Caco-2 (cell line): Measurements from ENCODE around the gene SEPTIN3. TPM values are rescaled to one million over a fixed set of nuclear protein-coding genes. Genes with fewer than 3 reads are reported as not detected.
A peak's percentile ranks its signal among the peaks of the same experiment; 100 is the strongest.

ENCODE experiments used
- BruUV-seq: library from RNA; stranded (reverse); fragments of 400-500 nt; replicated peaks from 2 replicates; lab custom pipeline; 2021; lab: Mats Ljungman, UMichigan
- CTCF ChIA-PET: fragments of 300-600 bp; sonication (Branson Sonifier 250); formaldehyde crosslinking; loops from one replicate; lab custom pipeline; 2022; ENCODE audit warnings: antibody characterized with exemption; lab: Charles Lee
- POLR2A ChIA-PET: fragments of 300-600 bp; sonication (Branson Sonifier 250); formaldehyde crosslinking; loops from one replicate; lab custom pipeline; 2022; ENCODE audit warnings: antibody characterized with exemption; lab: Charles Lee
- DNase-seq, 2 experiments: peaks; one replicate each; pipeline versions ENCODE4 v3.0.0 to v3.0.0-alpha.2; 2020 to 2022
- H3K27me3 ChIP-seq: replicated peaks from 2 replicates; pipeline ENCODE4 v1.6.0; 2011; ENCODE audit warnings: low read length; ENCODE audit not compliant: control insufficient read depth, insufficient read depth
- H3K36me3 ChIP-seq: 2 replicates; pipeline ENCODE4 v1.5.1; 2011; ENCODE audit warnings: low read length; ENCODE audit not compliant: control insufficient read depth, insufficient read depth
- H3K4me1 ChIP-seq: fragments of 250-450 bp; sonication (Bioruptor Pico); 2 replicates; pipeline ENCODE4 v1.5.1; 2020; ENCODE audit warnings: mild to moderate bottlenecking
- H3K4me3 ChIP-seq: 2 replicates; pipeline ENCODE4 v1.5.1; 2011; ENCODE audit warnings: low read depth, mild to moderate bottlenecking, control low read depth, low read length
- H3K9me3 ChIP-seq: fragments of 250-450 bp; sonication (Bioruptor Pico); 2 replicates; pipeline ENCODE4 v1.5.1; 2020; ENCODE audit warnings: mild to moderate bottlenecking, moderate library complexity
- H3K27ac Mint-ChIP-seq: one replicate; pipeline ENCODE4 v1.8.0; 2022; ENCODE audit warnings: mixed read lengths; ENCODE audit not compliant: unreplicated experiment
- H3K27me3 Mint-ChIP-seq: one replicate; pipeline ENCODE4 v1.8.0; 2022; ENCODE audit warnings: mixed read lengths; ENCODE audit not compliant: insufficient read depth, unreplicated experiment
- H3K36me3 Mint-ChIP-seq: one replicate; pipeline ENCODE4 v1.8.0; 2022; ENCODE audit warnings: mild to moderate bottlenecking, mixed read lengths; ENCODE audit not compliant: insufficient read depth, unreplicated experiment
- H3K4me1 Mint-ChIP-seq: one replicate; pipeline ENCODE4 v1.8.0; 2022; ENCODE audit warnings: low read depth, mixed read lengths; ENCODE audit not compliant: unreplicated experiment
- H3K4me3 Mint-ChIP-seq: one replicate; pipeline ENCODE4 v1.8.0; 2022; ENCODE audit warnings: mild to moderate bottlenecking, moderate library complexity, mixed read lengths; ENCODE audit not compliant: unreplicated experiment
- H3K9me3 Mint-ChIP-seq: one replicate; pipeline ENCODE4 v1.8.0; 2022; ENCODE audit warnings: mixed read lengths; ENCODE audit not compliant: unreplicated experiment
- CTCF ChIP-seq, 2 experiments: fragments of 200-600 bp in 1 of 2; IDR thresholded peaks; 1 replicate in 1 of 2; 2 replicates in 1 of 2; pipeline versions ENCODE4 v1.5.1 to v1.8.0; 2011 to 2022; ENCODE audit warnings: antibody characterized with exemption in 1 of 2, control low read depth in 1 of 2, inconsistent platforms in 1 of 2, low read depth in 1 of 2, low read length in 1 of 2, mild to moderate bottlenecking in 1 of 2, moderate library complexity in 1 of 2; ENCODE audit not compliant: insufficient read depth in 1 of 2, severe bottlenecking in 1 of 2, unreplicated experiment in 1 of 2
- intact Hi-C: fragments of 100-400 bp; cut with micrococcal nuclease; formaldehyde crosslinking; loops from one replicate; pipeline ENCODE4 v1.10.0; 2022; ENCODE audit not compliant: unreplicated experiment
- total RNA-seq: library from RNA; stranded (reverse); gene quantifications from 2 replicates; pipeline ENCODE4 v1.2.3, GENCODE V29; 2022

Gene SEPTIN3
- total RNA-seq, 1 experiment from 2014 or later = 2.2 TPM

GRCh38 chr22:41966225-41966606, 3.0 kb upstream of the SEPTIN3 start:
- H3K36me3 Mint-ChIP-seq = no peaks in the 10 kb centered on the region
- ChIA-PET POLR2A (no interaction called here), CTCF (interaction anchor here (0.8 kb wide), 1 partner anchor 19 kb away, joined by 4 read pairs; the partner anchor contains the start of gene CENPM)
- BruUV-seq = no TSS peak
- no peak for TF ChIP-seq CTCF (IDR thresholded peaks at IDR 0.05; ENCODE audit: insufficient read depth in 1 of 2, low read depth in 1 of 2, low read length in 1 of 2, severe bottlenecking in 1 of 2, unreplicated experiment in 1 of 2)
- H3K4me3 Mint-ChIP-seq = no peak overlapping the region
- Histone ChIP-seq H3K9me3 (no peaks in the 10 kb centered on the region), H3K27me3 (no peaks in the 10 kb centered on the region), H3K4me3 (no peak overlapping the region), H3K36me3 (no peaks in the 10 kb centered on the region), H3K4me1 (no peaks in the 10 kb centered on the region)
- H3K9me3 Mint-ChIP-seq = no peaks in the 10 kb centered on the region
- H3K27ac Mint-ChIP-seq = no peak overlapping the region
- no peaks in the 10 kb centered on the region for H3K4me1 Mint-ChIP-seq
- intact Hi-C loops = loop anchor here (1.0 to 5.0 kb wide), 4 partner anchors 106 to 151 kb away; partner anchors contain the start of genes NAGA, NDUFA6 and PHETA2
- H3K27me3 Mint-ChIP-seq = no peaks in the 10 kb centered on the region
- no peak for DNase-seq

- H3K4me3 Mint-ChIP-seq = no peak overlapping the region
- POLR2A ChIA-PET = interaction anchor here (0.5 kb wide), 1 partner anchor 179 kb away, joined by 3 read pairs; no protein-coding TSS in a partner anchor
Observed at GRCh38 chr22:41966607-41967240, 2.5 kb upstream of the SEPTIN3 start.

More at GRCh38 chr22:41966607-41967240, 2.5 kb upstream of the SEPTIN3 start:
- Histone ChIP-seq H3K4me1 (no peaks in the 10 kb centered on the region), H3K9me3 (no peaks in the 10 kb centered on the region), H3K27me3 (no peaks in the 10 kb centered on the region), H3K36me3 (no peaks in the 10 kb centered on the region), H3K4me3 (no peak overlapping the region)
- intact Hi-C loops = loop anchor here (1.0 to 5.0 kb wide), 4 partner anchors 106 to 151 kb away; partner anchors contain the start of genes NAGA, NDUFA6 and PHETA2
- peak in 1 of 2 experiments; percentile 41 for TF ChIP-seq CTCF (IDR thresholded peaks at IDR 0.05; ENCODE audit: insufficient read depth in 1 of 2, low read depth in 1 of 2, low read length in 1 of 2, severe bottlenecking in 1 of 2, unreplicated experiment in 1 of 2)
- CTCF ChIA-PET = interaction anchor here (0.8 kb wide), 1 partner anchor 20 kb away, joined by 4 read pairs; the partner anchor contains the start of gene CENPM
- Mint-ChIP-seq H3K27ac (no peak overlapping the region), H3K4me1 (no peaks in the 10 kb centered on the region), H3K36me3 (no peaks in the 10 kb centered on the region), H3K27me3 (no peaks in the 10 kb centered on the region), H3K9me3 (no peaks in the 10 kb centered on the region)
- DNase-seq = peak; percentile 48 to 54
- BruUV-seq = no TSS peak
